HepG2 (cell line): ENCODE results near the gene SLC35F3. TPM values are rescaled to one million over a fixed set of nuclear protein-coding genes. Genes with fewer than 3 reads are reported as not detected.

Source experiments
- ATAC-seq: fragments of 200-7000 bp; cut with Tn5 transposase; 3 replicates; pipeline ENCODE4 v1.9.1; 2020; ENCODE audit warnings: mild to moderate bottlenecking, moderate library complexity
- BruUV-seq: library from RNA; stranded (reverse); fragments of 400-500 nt; replicated peaks from 2 replicates; lab custom pipeline; 2021; lab: Mats Ljungman, UMichigan
- CTCF ChIA-PET: fragments of 300-600 bp; formaldehyde crosslinking; extraction: SDS; loops from one replicate; lab custom pipeline; 2021; ENCODE audit warnings: low total read pairs, inconsistent platforms, low intra/inter-chr PET ratio; lab: Yijun Ruan, JAX
- POLR2A ChIA-PET: fragments of 350-600 bp; sonication (Branson Sonifier 250); formaldehyde crosslinking; loops from one replicate; lab custom pipeline; 2020; ENCODE audit warnings: antibody characterized with exemption, inconsistent platforms; lab: Yijun Ruan, JAX
- DNase-seq: peaks from one replicate; pipeline ENCODE4 v3.0.0-alpha.2; 2015; ENCODE audit warnings: low spot score
- FAIRE-seq: peaks from 3 replicates; lab custom pipeline; 2011; peaks lifted over from hg19 to GRCh38; lab: Jason Lieb, UNC
- H2AFZ ChIP-seq: one replicate; pipeline ENCODE4 v1.6.1; 2011; ENCODE audit warnings: low read length, inconsistent platforms
- H3K27ac ChIP-seq: fragments of 300-600 bp; 3 replicates; pipeline ENCODE4 v1.8.0; 2011; ENCODE audit warnings: mixed run types, mild to moderate bottlenecking, mixed read lengths, low read length, inconsistent platforms; ENCODE audit not compliant: insufficient read depth; ENCODE audit errors: extremely low read length
- H3K27me3 ChIP-seq, 2 experiments: fragments of 200-600 bp in 1 of 2; 2 replicates in 1 of 2; 3 replicates in 1 of 2; pipeline versions ENCODE4 v1.6.0 to v1.8.0; 2011; ENCODE audit warnings: low read length in 2 of 2, mild to moderate bottlenecking in 2 of 2, moderate library complexity in 2 of 2, inconsistent platforms in 1 of 2; ENCODE audit not compliant: insufficient read depth in 2 of 2, control insufficient read depth in 1 of 2
- H3K36me3 ChIP-seq, 2 experiments: fragments of 200-600 bp in 1 of 2; replicated peaks in 1 of 2; 2 replicates in 1 of 2; 3 replicates in 1 of 2; pipeline versions ENCODE4 v1.5.1 to v1.8.0; 2011; ENCODE audit warnings: low read length in 2 of 2, inconsistent platforms in 1 of 2; ENCODE audit not compliant: insufficient read depth in 2 of 2, control insufficient read depth in 1 of 2
- H3K4me1 ChIP-seq: 2 replicates; pipeline ENCODE4 v1.5.1; 2012; ENCODE audit warnings: low read length, inconsistent platforms; ENCODE audit not compliant: insufficient read depth
- H3K4me2 ChIP-seq: 2 replicates; pipeline ENCODE4 v1.6.0; 2011; ENCODE audit warnings: low read depth, low read length, inconsistent platforms
- H3K4me3 ChIP-seq, 3 experiments: fragments of 200-600 bp in 1 of 3; sonication (generic), shearing (Covaris generic) in 1 of 3; replicated peaks in 1 of 3; 2 replicates each; pipeline ENCODE4 v1.5.1; 2011 to 2016; ENCODE audit warnings: low read length in 3 of 3, inconsistent platforms in 2 of 3, low read depth in 2 of 3, mild to moderate bottlenecking in 2 of 3, control low read depth in 1 of 3, mixed read lengths in 1 of 3; ENCODE audit not compliant: insufficient read depth in 1 of 3
- H3K79me2 ChIP-seq: one replicate; pipeline ENCODE4 v1.6.1; 2011; ENCODE audit warnings: low read length, inconsistent platforms; ENCODE audit not compliant: insufficient read depth
- H3K9ac ChIP-seq: 2 replicates; pipeline ENCODE4 v1.6.0; 2011; ENCODE audit warnings: mild to moderate bottlenecking, low read depth, low read length, inconsistent platforms; ENCODE audit not compliant: insufficient read depth
- H3K9me3 ChIP-seq: 2 replicates; pipeline ENCODE4 v1.5.1; 2012; ENCODE audit warnings: mild to moderate bottlenecking, low read length
- H4K20me1 ChIP-seq: 2 replicates; pipeline ENCODE4 v1.6.0; 2011; ENCODE audit warnings: inconsistent platforms, mild to moderate bottlenecking, low read length, moderate library complexity; ENCODE audit not compliant: insufficient read depth
- CBX5 ChIP-seq: sonication (generic); formaldehyde crosslinking; IDR thresholded peaks from 2 replicates; pipeline ENCODE4 v1.4.0; 2020; ENCODE audit warnings: missing genetic modification reagents, borderline replicate concordance
- HDAC2 ChIP-seq: sonication (generic); formaldehyde crosslinking; IDR thresholded peaks from 2 replicates; pipeline ENCODE4 v1.4.0; 2020; ENCODE audit warnings: missing genetic modification reagents
- KDM1A ChIP-seq: IDR thresholded peaks from 2 replicates; pipeline ENCODE4 v1.6.1; 2016; ENCODE audit warnings: missing compliant biosample characterization
- KDM2A ChIP-seq: sonication (generic); formaldehyde crosslinking; IDR thresholded peaks from 2 replicates; pipeline ENCODE4 v1.4.0; 2020; ENCODE audit warnings: low read depth, missing genetic modification reagents, borderline replicate concordance
- MAFG ChIP-seq: sonication (generic); formaldehyde crosslinking; IDR thresholded peaks from 2 replicates; pipeline ENCODE4 v1.5.1; 2020; ENCODE audit warnings: mild to moderate bottlenecking, missing genetic modification reagents
- MXD3 ChIP-seq: IDR thresholded peaks from 2 replicates; pipeline ENCODE4 v1.6.1; 2016; ENCODE audit warnings: mild to moderate bottlenecking, missing biosample characterization, missing genetic modification reagents
- NR2F2 ChIP-seq: IDR thresholded peaks from 2 replicates; pipeline ENCODE4 v1.6.1; 2012; ENCODE audit warnings: low read depth, inconsistent platforms, borderline replicate concordance
- POGZ ChIP-seq: sonication (generic); formaldehyde crosslinking; IDR thresholded peaks from 2 replicates; pipeline ENCODE4 v1.4.0; 2020; ENCODE audit warnings: mild to moderate bottlenecking, missing genetic modification reagents
- RXRA ChIP-seq: sonication (generic); formaldehyde crosslinking; IDR thresholded peaks from 2 replicates; pipeline ENCODE4 v1.5.1; 2020; ENCODE audit warnings: missing genetic modification reagents
- SRF ChIP-seq: IDR thresholded peaks from 2 replicates; pipeline ENCODE4 v1.6.1; 2011; ENCODE audit warnings: mild to moderate bottlenecking, low read depth, low read length, moderate library complexity
- SRSF4 ChIP-seq: fragments of 200-400 bp; formaldehyde crosslinking; IDR thresholded peaks from one replicate; pipeline ENCODE4 v1.6.1; 2018; ENCODE audit warnings: mild to moderate bottlenecking, low read depth, low read length, moderate library complexity; ENCODE audit not compliant: poor library complexity, severe bottlenecking
- THRA ChIP-seq: sonication (generic); formaldehyde crosslinking; IDR thresholded peaks from 2 replicates; pipeline ENCODE4 v1.4.0; 2020; ENCODE audit warnings: missing genetic modification reagents, borderline replicate concordance
- ZBTB2 ChIP-seq: sonication (generic); formaldehyde crosslinking; IDR thresholded peaks from 2 replicates; pipeline ENCODE4 v1.8.0; 2022; ENCODE audit warnings: low read depth, missing genetic modification reagents
- ZMYM2 ChIP-seq: sonication (generic); formaldehyde crosslinking; IDR thresholded peaks from 2 replicates; pipeline ENCODE4 v1.8.0; 2022; ENCODE audit warnings: mild to moderate bottlenecking, missing genetic modification reagents
- ZNF414 ChIP-seq: sonication (generic); formaldehyde crosslinking; IDR thresholded peaks from 2 replicates; pipeline ENCODE4 v1.5.0; 2020; ENCODE audit warnings: missing genetic modification reagents
- ZNF747 ChIP-seq: sonication (generic); formaldehyde crosslinking; IDR thresholded peaks from 2 replicates; pipeline ENCODE4 v1.8.1; 2023; ENCODE audit warnings: missing genetic modification reagents, mild to moderate bottlenecking, borderline replicate concordance
- WGBS: methylation state at CpG from one replicate; pipeline ENCODE4 v1.1.6; 2017; ENCODE audit warnings: low lambda C conversion rate; 5-methylcytosine and 5-hydroxymethylcytosine counted together
- in situ Hi-C: cut with HindIII; loops from 2 replicates; pipeline ENCODE4 v1.10.0; 2017; ENCODE audit warnings: low pct_unique_long_range_greater_than_20kb; ENCODE audit not compliant: extremely low pct_ligation_motif_present
- intact Hi-C: fragments of 100-400 bp; cut with micrococcal nuclease; formaldehyde crosslinking; loops from one replicate; pipeline ENCODE4 v1.10.0; 2022; ENCODE audit not compliant: unreplicated experiment
- polyA plus RNA-seq, 8 experiments: library from polyadenylated mRNA; depleted of rRNA in 3 of 8; stranded (reverse) in 7 of 8; unstranded in 1 of 8; fragments of >200 nt; fragmentation: Illumina TruSeq in 4 of 8; extraction: Trizol in 4 of 8; gene quantifications; 2 replicates each; pipeline versions ENCODE4 v1.2.1 to v1.2.3, GENCODE V29; 2011 to 2016; ENCODE audit warnings: low read depth in 4 of 8, missing spikeins in 1 of 8, mixed read lengths in 1 of 8; ENCODE audit not compliant: insufficient read depth in 1 of 8
- total RNA-seq, 5 experiments: library from RNA; depleted of rRNA; stranded (reverse); fragments of >200 nt; fragmentation: Illumina TruSeq; extraction: Trizol; gene quantifications; 2 replicates each; pipeline ENCODE4 v1.2.3, GENCODE V29; 2016; ENCODE audit warnings: low read depth in 1 of 5

Gene SLC35F3
- total and polyA plus RNA-seq, 2 of the 13 experiments (the other 11 are each of a cell fraction or from before 2014, with no cell fraction given): not detected

GRCh38 chr1:233928123-233928522 is 23.6 kb downstream of the SLC35F3 start:
- H3K4me2 ChIP-seq: no peak overlapping the region
- ChIA-PET CTCF (no interaction called here), POLR2A (no interaction called here)
- no peak for ATAC-seq
- BruUV-seq: no TSS peak
- no peak for FAIRE-seq
- no peaks in the 10 kb centered on the region for H3K79me2 ChIP-seq
- no peak overlapping the region for H3K4me3 ChIP-seq
- TF ChIP-seq THRA (CRISPR knock-in tag): no peak
- no peak for TF ChIP-seq POGZ (CRISPR knock-in tag)
- TF ChIP-seq KDM1A (CRISPR knock-in tag): no peak
- no peak for TF ChIP-seq ZNF747 (CRISPR knock-in tag)
- TF ChIP-seq KDM2A: no peak
- no peak for TF ChIP-seq MXD3 (CRISPR knock-in tag)
- intact Hi-C loops (no loop called here), in situ Hi-C loops (no loop called here)
- H3K9ac ChIP-seq: no peak overlapping the region
- H4K20me1 ChIP-seq: no peaks in the 10 kb centered on the region
- DNase-seq: no peak
- 4% methylated on average over 2 of the region's 2 CpGs for WGBS
- no peaks in the 10 kb centered on the region for H3K27me3 ChIP-seq
- H2AFZ ChIP-seq: no peak overlapping the region
- H3K27ac ChIP-seq: no peak overlapping the region
- H3K9me3 ChIP-seq: no peaks in the 10 kb centered on the region
- H3K36me3 ChIP-seq: no peaks in the 10 kb centered on the region
- H3K4me1 ChIP-seq: peaks cover 4% of the 10 kb centered on the region

GRCh38 chr1:233933339-233933738 is 28.9 kb downstream of the SLC35F3 start:
- H3K9ac ChIP-seq: no peak overlapping the region
- H3K4me3 ChIP-seq: no peak overlapping the region
- no peaks in the 10 kb centered on the region for H3K27me3 ChIP-seq
- DNase-seq: peak; percentile 47
- peak; percentile 95 for ATAC-seq
- no peak for FAIRE-seq
- H3K27ac ChIP-seq: no peak overlapping the region
- no TSS peak for BruUV-seq
- ChIA-PET POLR2A (no interaction called here), CTCF (no interaction called here)
- no peaks in the 10 kb centered on the region for H3K79me2 ChIP-seq
- intact Hi-C loops (no loop called here), in situ Hi-C loops (no loop called here)
- 41% methylated on average over 4 of the region's 4 CpGs for WGBS
- no peaks in the 10 kb centered on the region for H4K20me1 ChIP-seq
- no peaks in the 10 kb centered on the region for H3K36me3 ChIP-seq
- peaks cover 12% of the 10 kb centered on the region for H3K4me1 ChIP-seq
- no peak overlapping the region for H3K4me2 ChIP-seq
- H3K9me3 ChIP-seq: no peaks in the 10 kb centered on the region
- H2AFZ ChIP-seq: no peak overlapping the region
- TF ChIP-seq MAFG (CRISPR knock-in tag): no peak
- no peak for TF ChIP-seq SRSF4
- peak; percentile 46; the same call in 1 of the 2 replicates for TF ChIP-seq HDAC2 (CRISPR knock-in tag)
- TF ChIP-seq RXRA (CRISPR knock-in tag): no peak
- TF ChIP-seq SRF: no peak
- TF ChIP-seq ZMYM2: peak; percentile 57; the same call in 1 of the 2 replicates
- no peak for TF ChIP-seq ZBTB2 (CRISPR knock-in tag)
- no peak for TF ChIP-seq CBX5
- TF ChIP-seq ZNF414 (CRISPR knock-in tag): no peak
- no peak for TF ChIP-seq NR2F2
